DMS 273 (cell line): ENCODE results near the gene JUNB.

Source experiments
- DNase-seq: peaks from one replicate; lab custom pipeline; 2025; ENCODE audit not compliant: unreplicated experiment; lab: John Stamatoyannopoulos, UW

Gene JUNB

GRCh38 chr19:12791345-12792050 lies at the start of gene JUNB:
JUNB (plus strand) TSS chr19:12791486; CDS start chr19:12791772, 286 bp downstream.
- peak; percentile 98 for DNase-seq

- DNase-seq = no peak
These were observed 46.0 kb upstream of the JUNB start for GRCh38 chr19:12745166-12745897.

GRCh38 chr19:12748489-12748888 lies 42.8 kb upstream of the JUNB start:
- no peak for DNase-seq

- DNase-seq = peak; percentile 66
These were observed 41.3 kb upstream of the JUNB start for GRCh38 chr19:12749938-12750521.

- no peak for DNase-seq
These were observed 40.4 kb upstream of the JUNB start for GRCh38 chr19:12750851-12751250.

- DNase-seq = no peak
These were observed 39.7 kb upstream of the JUNB start, which contains the start of gene BEST2 for GRCh38 chr19:12751635-12752034. BEST2 (plus strand) TSS chr19:12751791; CDS start chr19:12752593, 802 bp downstream.

- no peak for DNase-seq
These were observed 39.1 kb upstream of the JUNB start for GRCh38 chr19:12752056-12752781.

- no peak for DNase-seq
These were observed 36.7 kb upstream of the JUNB start for GRCh38 chr19:12754465-12755196.

GRCh38 chr19:12756150-12756883 lies 35.0 kb upstream of the JUNB start:
- DNase-seq = no peak

- peak; percentile 91 for DNase-seq
These were observed 33.6 kb upstream of the JUNB start for GRCh38 chr19:12757544-12758274.

- DNase-seq = no peak
These were observed 31.6 kb upstream of the JUNB start for GRCh38 chr19:12759686-12760085.

GRCh38 chr19:12763100-12763499 lies 28.2 kb upstream of the JUNB start:
- no peak for DNase-seq

GRCh38 chr19:12764698-12765097 lies 26.6 kb upstream of the JUNB start:
- no peak for DNase-seq

- DNase-seq = peak; percentile 79
These were observed 25.2 kb upstream of the JUNB start for GRCh38 chr19:12766051-12766521.

- DNase-seq = no peak
These were observed 24.1 kb upstream of the JUNB start for GRCh38 chr19:12767150-12767549.

- DNase-seq = no peak
These were observed 23.6 kb upstream of the JUNB start for GRCh38 chr19:12767666-12768065.

- DNase-seq = no peak
These were observed 21.6 kb upstream of the JUNB start for GRCh38 chr19:12769689-12770088.

GRCh38 chr19:12770922-12771321 lies 20.4 kb upstream of the JUNB start:
- no peak for DNase-seq

GRCh38 chr19:12772323-12772722 lies 19.0 kb upstream of the JUNB start:
- DNase-seq = no peak
